Activated CD4-positive, alpha-beta memory T cell treated with anti-CD3 and anti-CD28 coated beads for 36 hours (primary cell): Measurements from ENCODE around the gene VRK3. TPM values are rescaled to one million over a fixed set of nuclear protein-coding genes. Genes with fewer than 3 reads are reported as not detected.
A peak's percentile ranks its signal among the peaks of the same experiment; 100 is the strongest.

Experiments used
- CTCF ChIA-PET: fragments of 350-600 bp; sonication (Branson Sonifier 250); formaldehyde crosslinking; loops from one replicate; lab custom pipeline; 2021; ENCODE audit warnings: antibody characterized with exemption, inconsistent platforms; lab: Charles Lee
- POLR2A ChIA-PET: fragments of 350-600 bp; sonication (Branson Sonifier 250); formaldehyde crosslinking; loops from one replicate; lab custom pipeline; 2021; ENCODE audit warnings: antibody characterized with exemption; lab: Charles Lee
- DNase-seq: peaks from one replicate; pipeline ENCODE4 v3.0.0-alpha.2; 2020
- H3K27ac Mint-ChIP-seq: one replicate; pipeline ENCODE4 v1.8.0; 2021; ENCODE audit warnings: mixed read lengths
- H3K27me3 Mint-ChIP-seq: one replicate; pipeline ENCODE4 v1.8.0; 2021; ENCODE audit warnings: mixed read lengths
- H3K36me3 Mint-ChIP-seq: one replicate; pipeline ENCODE4 v1.8.0; 2021; ENCODE audit warnings: mixed read lengths
- H3K4me1 Mint-ChIP-seq: one replicate; pipeline ENCODE4 v1.8.0; 2021; ENCODE audit warnings: low read depth, mixed read lengths
- H3K4me3 Mint-ChIP-seq: one replicate; pipeline ENCODE4 v1.8.0; 2021; ENCODE audit warnings: mild to moderate bottlenecking, mixed read lengths
- H3K9me3 Mint-ChIP-seq: one replicate; pipeline ENCODE4 v1.8.0; 2021; ENCODE audit warnings: mixed read lengths
- intact Hi-C: fragments of 100-400 bp; cut with micrococcal nuclease; formaldehyde crosslinking; loops from one replicate; pipeline ENCODE4 v1.15.1; 2023
- total RNA-seq, 2 experiments: library from RNA; stranded (reverse); gene quantifications; one replicate each; pipeline ENCODE4 v1.2.3, GENCODE V29; 2021

VRK3 gene
- total RNA-seq, 2 experiments from 2014 or later = 54.4 to 55.8 TPM

- Mint-ChIP-seq H3K36me3 (peaks cover 28% of the 10 kb centered on the region), H3K4me3 (peak overlapping the region; percentile 89), H3K27me3 (peaks cover 3% of the 10 kb centered on the region), H3K27ac (no peak overlapping the region), H3K4me1 (peaks cover 42% of the 10 kb centered on the region), H3K9me3 (peaks cover 7% of the 10 kb centered on the region)
- ChIA-PET POLR2A (no interaction called here), CTCF (interaction anchor here (0.7 kb wide), 1 partner anchor 23 kb away, joined by 3 read pairs; no protein-coding TSS in a partner anchor)
- intact Hi-C loops = loop anchor here (5.0 to 10.0 kb wide), 2 partner anchors 39 to 298 kb away; partner anchors contain the start of gene KCNC3
- DNase-seq = no peak
These were observed 1.4 kb upstream of the VRK3 start for GRCh38 chr19:50026550-50026906.

- POLR2A ChIA-PET = interaction anchor here (1.9 kb wide), 1 partner anchor 97 kb away, joined by 9 read pairs; the partner anchor contains the start of genes ATF5 and NUP62
- peak; percentile 95 for DNase-seq
- intact Hi-C loops = loop anchor here (1.0 to 10.0 kb wide), 8 partner anchors 22 to 573 kb away; partner anchors contain the start of genes ALDH16A1, ATF5, JOSD2 and KCNC3
- H3K27ac Mint-ChIP-seq = peak within 1 kb of the TSS; percentile 98
- peaks cover 24% of the 10 kb centered on the region for H3K36me3 Mint-ChIP-seq
- peaks cover 3% of the 10 kb centered on the region for H3K27me3 Mint-ChIP-seq
- H3K9me3 Mint-ChIP-seq = peaks cover 7% of the 10 kb centered on the region
- peak within 1 kb of the TSS; percentile 89 for H3K4me3 Mint-ChIP-seq
- H3K4me1 Mint-ChIP-seq = peaks cover 42% of the 10 kb centered on the region
- CTCF ChIA-PET = interaction anchor here (0.7 to 1.2 kb wide), 4 partner anchors 24 to 108 kb away, joined by 3 to 5 read pairs (median 3); partner anchors contain the start of genes ATF5 and NUP62
These were observed 800 bp upstream of the VRK3 start, which contains the start of gene ZNF473 for GRCh38 chr19:50025794-50026549. Gene ZNF473 (plus strand): TSS chr19:50026005. CDS start chr19:50031083, 5,078 bp downstream.

- intact Hi-C loops = loop anchor here (1.0 to 10.0 kb wide), 8 partner anchors 20 to 572 kb away; partner anchors contain the start of genes ALDH16A1, ATF5, JOSD2 and KCNC3
- peaks cover 50% of the 10 kb centered on the region for H3K4me1 Mint-ChIP-seq
- DNase-seq = no peak
- peaks cover 7% of the 10 kb centered on the region for H3K9me3 Mint-ChIP-seq
- CTCF ChIA-PET = interaction anchor here (0.7 to 1.2 kb wide), 3 partner anchors 21 to 311 kb away, joined by 3 to 6 read pairs (median 3); no protein-coding TSS in a partner anchor
- H3K27me3 Mint-ChIP-seq = peaks cover 3% of the 10 kb centered on the region
- peak overlapping the region; percentile 98 for H3K27ac Mint-ChIP-seq
- peak overlapping the region; percentile 89 for H3K4me3 Mint-ChIP-seq
- H3K36me3 Mint-ChIP-seq = peaks cover 21% of the 10 kb centered on the region
- POLR2A ChIA-PET = interaction anchor here (1.9 kb wide), 1 partner anchor 95 kb away, joined by 9 read pairs; the partner anchor contains the start of genes ATF5 and NUP62
These were observed 502 bp downstream of the VRK3 start for GRCh38 chr19:50024719-50025021.

GRCh38 chr19:50022823-50023222 is 2.3 kb downstream of the VRK3 start:
- ChIA-PET POLR2A (no interaction called here), CTCF (interaction anchor here (1.1 to 2.0 kb wide), 3 partner anchors 38 to 876 kb away, joined by 3 to 5 read pairs (median 3); no protein-coding TSS in a partner anchor)
- Mint-ChIP-seq H3K4me3 (no peak overlapping the region), H3K27me3 (peaks cover 3% of the 10 kb centered on the region), H3K9me3 (peaks cover 7% of the 10 kb centered on the region), H3K4me1 (peaks cover 50% of the 10 kb centered on the region), H3K27ac (no peak overlapping the region), H3K36me3 (peaks cover 28% of the 10 kb centered on the region)
- DNase-seq = no peak
- intact Hi-C loops = loop anchor here (10.0 kb wide), 1 partner anchor 302 kb away; the partner anchor contains the start of gene KCNC3

- H3K27ac Mint-ChIP-seq = peak overlapping the region; percentile 12
- H3K27me3 Mint-ChIP-seq = peaks cover 2% of the 10 kb centered on the region
- no peak for DNase-seq
- ChIA-PET CTCF (no interaction called here), POLR2A (no interaction called here)
- H3K4me1 Mint-ChIP-seq = peaks cover 31% of the 10 kb centered on the region
- peaks cover 2% of the 10 kb centered on the region for H3K9me3 Mint-ChIP-seq
- intact Hi-C loops = loop anchor here (10.0 kb wide), 1 partner anchor 304 kb away; the partner anchor contains the start of gene KCNC3
- peaks cover 28% of the 10 kb centered on the region for H3K36me3 Mint-ChIP-seq
- H3K4me3 Mint-ChIP-seq = no peak overlapping the region
These were observed 4.7 kb downstream of the VRK3 start for GRCh38 chr19:50020481-50020880.

GRCh38 chr19:50016225-50016807 is 8.9 kb downstream of the VRK3 start:
- peaks cover 47% of the 10 kb centered on the region for H3K36me3 Mint-ChIP-seq
- H3K27ac Mint-ChIP-seq = no peak overlapping the region
- intact Hi-C loops = no loop called here
- H3K4me3 Mint-ChIP-seq = no peak overlapping the region
- no peak for DNase-seq
- CTCF ChIA-PET = no interaction called here
- H3K9me3 Mint-ChIP-seq = peaks cover 2% of the 10 kb centered on the region
- POLR2A ChIA-PET = no interaction called here
- peaks cover 8% of the 10 kb centered on the region for H3K4me1 Mint-ChIP-seq
- no peaks in the 10 kb centered on the region for H3K27me3 Mint-ChIP-seq

- ChIA-PET POLR2A (no interaction called here), CTCF (no interaction called here)
- Mint-ChIP-seq H3K36me3 (peaks cover 32% of the 10 kb centered on the region), H3K4me1 (peaks cover 21% of the 10 kb centered on the region), H3K9me3 (no peaks in the 10 kb centered on the region), H3K4me3 (no peak overlapping the region), H3K27me3 (no peaks in the 10 kb centered on the region), H3K27ac (no peak overlapping the region)
- intact Hi-C loops = no loop called here
- no peak for DNase-seq
These were observed 16.6 kb downstream of the VRK3 start for GRCh38 chr19:50008532-50008931.

GRCh38 chr19:50007947-50008346 is 17.2 kb downstream of the VRK3 start:
- Mint-ChIP-seq H3K36me3 (peaks cover 28% of the 10 kb centered on the region), H3K9me3 (no peaks in the 10 kb centered on the region)

GRCh38 chr19:50007170-50007569 is 18.0 kb downstream of the VRK3 start:
- Mint-ChIP-seq H3K27me3 (no peaks in the 10 kb centered on the region), H3K4me3 (no peak overlapping the region), H3K9me3 (no peaks in the 10 kb centered on the region), H3K27ac (no peak overlapping the region), H3K4me1 (peaks cover 25% of the 10 kb centered on the region), H3K36me3 (peaks cover 30% of the 10 kb centered on the region)
- DNase-seq = no peak
- intact Hi-C loops = no loop called here
- ChIA-PET CTCF (no interaction called here), POLR2A (no interaction called here)

More at GRCh38 chr19:50007947-50008346, 17.2 kb downstream of the VRK3 start:
- ChIA-PET POLR2A (no interaction called here), CTCF (no interaction called here)
- Mint-ChIP-seq H3K4me1 (peaks cover 25% of the 10 kb centered on the region), H3K27ac (no peak overlapping the region), H3K4me3 (no peak overlapping the region), H3K27me3 (no peaks in the 10 kb centered on the region)
- DNase-seq = no peak
- intact Hi-C loops = no loop called here

- no peak overlapping the region for H3K27ac Mint-ChIP-seq
- peak; percentile 48 for DNase-seq
- ChIA-PET CTCF (no interaction called here), POLR2A (no interaction called here)
- intact Hi-C loops = no loop called here
- H3K4me3 Mint-ChIP-seq = no peak overlapping the region
- H3K27me3 Mint-ChIP-seq = no peaks in the 10 kb centered on the region
- H3K36me3 Mint-ChIP-seq = peaks cover 36% of the 10 kb centered on the region
- H3K4me1 Mint-ChIP-seq = peaks cover 25% of the 10 kb centered on the region
- no peaks in the 10 kb centered on the region for H3K9me3 Mint-ChIP-seq
These were observed 19.7 kb downstream of the VRK3 start for GRCh38 chr19:50005428-50005827.

- Mint-ChIP-seq H3K27ac (peak overlapping the region; percentile 45), H3K36me3 (peaks cover 45% of the 10 kb centered on the region), H3K4me3 (peak overlapping the region; percentile 7), H3K4me1 (peaks cover 25% of the 10 kb centered on the region), H3K9me3 (no peaks in the 10 kb centered on the region), H3K27me3 (no peaks in the 10 kb centered on the region)
- ChIA-PET CTCF (interaction anchor here (0.7 to 1.0 kb wide), 4 partner anchors 10 to 42 kb away, joined by 3 to 5 read pairs (median 4); no protein-coding TSS in a partner anchor), POLR2A (no interaction called here)
- DNase-seq = peak; percentile 62
- intact Hi-C loops = loop anchor here (1.0 kb wide), 1 partner anchor 21 kb away; the partner anchor contains the start of gene VRK3
These were observed 21.3 kb downstream of the VRK3 start for GRCh38 chr19:50003810-50004419.
